ENCODE data around the gene RYR2.

Gene RYR2

GRCh38 chr1:237199026-237199425, 157.0 kb downstream of the RYR2 start:
- TF ChIP-seq CTCF (IDR thresholded peaks at IDR 0.05; ENCODE audit: extremely low read depth, insufficient read depth, missing control alignments): no peak
- no peak for DNase-seq (ENCODE audit: low spot score)
- in situ Hi-C loops (cut with MboI; ENCODE audit: low pct_unique_long_range_greater_than_20kb, low sequenced_read_pairs, unreplicated experiment): no loop called here

- in situ Hi-C loops (cut with MboI; ENCODE audit: low pct_unique_long_range_greater_than_20kb, low sequenced_read_pairs, unreplicated experiment): no loop called here
- no peak for TF ChIP-seq CTCF (IDR thresholded peaks at IDR 0.05; ENCODE audit: extremely low read depth, insufficient read depth, missing control alignments)
- DNase-seq (ENCODE audit: low spot score): no peak
These were observed 159.2 kb downstream of the RYR2 start for GRCh38 chr1:237201155-237201554.

- in situ Hi-C loops (cut with MboI; ENCODE audit: low pct_unique_long_range_greater_than_20kb, low sequenced_read_pairs, unreplicated experiment): no loop called here
- no peak for TF ChIP-seq CTCF (IDR thresholded peaks at IDR 0.05; ENCODE audit: extremely low read depth, insufficient read depth, missing control alignments)
- no peak for DNase-seq (ENCODE audit: low spot score)
These were observed 162.9 kb downstream of the RYR2 start for GRCh38 chr1:237204841-237205240.

DNA sequence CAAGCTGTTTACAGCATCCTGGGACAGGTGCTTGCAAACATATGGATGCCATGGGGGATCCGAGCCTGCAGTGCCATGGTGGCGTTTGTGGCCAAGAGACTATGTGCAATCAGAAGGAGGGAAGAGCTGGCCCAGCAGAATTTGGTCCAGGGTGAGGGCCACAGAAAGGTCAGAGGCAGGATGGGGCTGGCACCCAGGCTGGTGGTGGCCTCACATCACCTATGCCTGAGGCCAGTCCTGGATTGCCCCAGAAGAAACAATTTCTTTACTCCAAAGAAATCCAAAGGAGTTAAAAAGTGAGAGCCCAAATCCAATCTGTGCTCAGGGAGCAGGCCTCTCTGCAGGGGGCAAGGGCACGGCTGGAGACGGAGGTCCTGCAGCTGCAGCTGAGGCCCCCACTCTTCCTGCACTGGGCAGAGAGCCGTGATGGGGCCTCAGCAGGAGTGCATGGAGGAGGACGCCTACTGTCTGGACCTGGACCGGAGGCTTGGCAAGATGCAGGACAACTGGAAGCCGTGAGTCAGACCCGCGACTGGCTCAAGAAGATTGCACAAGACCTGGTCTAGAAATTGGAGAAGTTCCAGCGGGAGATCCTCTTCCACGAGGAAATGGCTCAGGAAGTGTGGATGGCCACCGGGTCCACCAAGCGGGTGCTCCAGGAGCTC, 163.5 kb downstream of the RYR2 start:
- in situ Hi-C loops (cut with MboI; ENCODE audit: low pct_unique_long_range_greater_than_20kb, low sequenced_read_pairs, unreplicated experiment): no loop called here
- DNase-seq (ENCODE audit: low spot score): no peak

DNA sequence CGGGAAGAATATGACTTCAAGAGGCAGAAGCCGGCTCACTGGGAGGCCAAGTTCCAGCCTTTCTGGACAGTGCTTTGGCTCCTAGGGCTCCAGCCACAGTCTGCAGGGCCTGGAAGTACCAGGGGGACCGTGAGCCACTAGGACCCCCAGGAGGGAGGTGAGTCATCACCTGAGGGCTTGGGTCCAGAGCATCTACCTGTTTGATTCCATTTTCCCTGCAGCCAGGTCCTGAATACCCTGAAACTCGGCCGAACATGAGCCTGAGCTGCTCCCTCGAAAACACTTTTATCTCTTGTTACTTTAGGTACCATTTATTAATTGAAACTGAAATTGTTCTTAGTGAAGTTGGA, 164.1 kb downstream of the RYR2 start:
- DNase-seq (ENCODE audit: low spot score): no peak
- TF ChIP-seq CTCF (IDR thresholded peaks at IDR 0.05; ENCODE audit: extremely low read depth, insufficient read depth, missing control alignments): no peak
- in situ Hi-C loops (cut with MboI; ENCODE audit: low pct_unique_long_range_greater_than_20kb, low sequenced_read_pairs, unreplicated experiment): no loop called here

More for the DNA sequence above, 163.5 kb downstream of the RYR2 start:
- TF ChIP-seq CTCF (IDR thresholded peaks at IDR 0.05; ENCODE audit: extremely low read depth, insufficient read depth, missing control alignments): no peak

DNA sequence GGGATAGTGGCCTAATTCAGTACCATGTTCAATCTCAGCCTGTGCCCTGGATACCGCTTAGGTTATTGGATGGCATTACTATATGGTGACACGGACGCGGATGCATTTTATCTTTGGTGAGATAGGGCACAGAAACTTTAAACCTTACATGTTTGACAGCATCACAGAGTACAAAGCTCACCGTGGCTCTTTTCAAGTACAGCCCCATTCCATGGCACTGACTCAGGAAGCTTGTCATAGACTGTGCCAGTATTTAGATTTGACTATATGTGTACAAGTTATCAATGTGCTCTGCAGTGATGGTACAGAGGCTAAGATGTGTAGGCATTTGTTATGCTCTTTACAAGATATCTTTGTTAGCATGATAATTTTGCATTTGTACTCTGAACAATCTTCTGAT, 169.0 kb downstream of the RYR2 start:
- DNase-seq (ENCODE audit: low spot score): no peak
- TF ChIP-seq CTCF (IDR thresholded peaks at IDR 0.05; ENCODE audit: extremely low read depth, insufficient read depth, missing control alignments): no peak
- in situ Hi-C loops (cut with MboI; ENCODE audit: low pct_unique_long_range_greater_than_20kb, low sequenced_read_pairs, unreplicated experiment): no loop called here
